Ascending aorta (tissue), 2 donors: ENCODE measurements around the gene ADAMTS6. TPM values are rescaled to one million over a fixed set of nuclear protein-coding genes. Genes with fewer than 3 reads are reported as not detected.

ENCODE experiments used
- DNase-seq, 2 donors: peaks; one replicate each; pipeline ENCODE4 v3.0.0-alpha.2; 2019; ENCODE audit warnings: low spot score in 2 of 2
- H3K27ac ChIP-seq, 2 donors: fragments of 200-600 bp; sonication (generic); one replicate each; pipeline ENCODE4 v1.5.1; 2016 to 2017; ENCODE audit warnings: mild to moderate bottlenecking in 1 of 2
- H3K27me3 ChIP-seq: fragments of 200-600 bp; sonication (generic); one replicate; pipeline ENCODE4 v1.5.1; 2017
- H3K36me3 ChIP-seq, 2 donors: fragments of 200-600 bp; sonication (generic); one replicate each; pipeline ENCODE4 v1.5.1; 2016
- H3K4me1 ChIP-seq, 2 donors: fragments of 200-600 bp; sonication (generic); one replicate each; pipeline ENCODE4 v1.5.1; 2016 to 2017; ENCODE audit warnings: mild to moderate bottlenecking in 1 of 2
- H3K4me3 ChIP-seq, 2 donors: fragments of 200-600 bp; sonication (generic); one replicate each; pipeline ENCODE4 v1.5.1; 2016 to 2017; ENCODE audit warnings: mild to moderate bottlenecking in 1 of 2
- H3K9me3 ChIP-seq, 2 donors: fragments of 200-600 bp; sonication (generic); one replicate each; pipeline ENCODE4 v1.5.1; 2016
- CTCF ChIP-seq, 3 experiments: fragments of 200-600 bp in 2 of 3; fragments of 450-650 bp in 1 of 3; sonication (generic) in 2 of 3; IDR thresholded peaks; one replicate each; pipeline ENCODE4 v1.5.1; 2016 to 2019; ENCODE audit warnings: antibody characterized with exemption in 3 of 3, mild to moderate bottlenecking in 1 of 3, moderate library complexity in 1 of 3
- intact Hi-C: fragments of 100-400 bp; cut with DNase I; formaldehyde crosslinking; loops from one replicate; pipeline ENCODE4 v1.15.1; 2023
- total RNA-seq: library from RNA; depleted of rRNA; stranded (reverse); fragments of >200 nt; gene quantifications from one replicate; pipeline ENCODE4 v1.1.0, GENCODE V29; 2016

Gene ADAMTS6
- total RNA-seq, 1 donor from 2014 or later, result 8.9 TPM

GRCh38 chr5:65172486-65173129 lies 309.1 kb downstream of the ADAMTS6 start:
- DNase-seq, result no peak
- Histone ChIP-seq H3K4me1 (no peaks in the 10 kb centered on the region), H3K27ac (no peak overlapping the region), H3K36me3 (peaks cover 0 to 5% of the 10 kb centered on the region in 2 donors), H3K4me3 (no peak overlapping the region), H3K9me3 (no peaks in the 10 kb centered on the region), H3K27me3 (no peaks in the 10 kb centered on the region)
- no peak for TF ChIP-seq CTCF (IDR thresholded peaks at IDR 0.05)
- intact Hi-C loops, result no loop called here

DNA sequence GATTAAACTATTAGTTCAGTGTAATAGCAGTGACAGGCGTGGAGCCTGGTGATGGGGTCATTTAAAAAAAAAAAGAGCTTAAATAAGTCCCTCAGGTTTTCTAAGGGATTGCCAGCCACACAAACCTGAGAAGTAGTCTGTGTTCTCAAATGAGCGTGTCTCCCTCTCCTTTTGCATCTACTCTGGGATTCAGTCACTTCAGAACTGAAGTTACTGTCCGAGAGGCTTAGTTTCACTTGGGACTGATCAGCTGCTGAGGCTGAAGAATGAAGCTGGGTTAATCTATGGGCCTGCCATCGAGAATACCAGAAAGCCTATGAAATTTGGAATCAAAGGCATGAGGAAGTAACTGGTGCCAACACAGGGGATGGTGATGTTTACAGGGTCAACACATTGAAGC lies 310.1 kb downstream of the ADAMTS6 start:
- no peak for DNase-seq

DNA sequence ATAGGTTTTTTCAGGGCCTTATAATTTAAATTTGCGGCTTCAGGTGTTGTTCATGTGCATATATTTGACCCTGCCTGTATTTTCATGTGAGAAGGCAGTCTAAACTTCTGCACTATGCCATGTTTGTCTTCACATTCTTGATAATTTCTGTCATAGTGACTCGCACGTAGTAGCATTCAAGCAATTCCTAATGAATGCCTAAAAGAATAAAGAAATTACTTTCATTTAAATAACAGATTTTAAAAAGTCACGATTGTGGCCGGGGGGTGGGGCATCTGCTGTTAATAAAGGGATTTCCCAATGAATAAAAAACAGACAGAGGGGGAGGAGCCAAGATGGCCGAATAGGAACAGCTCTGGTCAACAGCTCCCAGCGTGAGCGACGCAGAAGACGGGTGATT lies 318.0 kb downstream of the ADAMTS6 start:
- intact Hi-C loops, result no loop called here

More for the DNA sequence above, 310.1 kb downstream of the ADAMTS6 start:
- no peak overlapping the region for H3K4me3 ChIP-seq
- peaks cover 0 to 5% of the 10 kb centered on the region in 2 donors for H3K36me3 ChIP-seq
- H3K4me1 ChIP-seq, result no peaks in the 10 kb centered on the region
- no peak for TF ChIP-seq CTCF (IDR thresholded peaks at IDR 0.05)
- H3K9me3 ChIP-seq, result no peaks in the 10 kb centered on the region
- intact Hi-C loops, result no loop called here
- H3K27me3 ChIP-seq, result no peaks in the 10 kb centered on the region
- H3K27ac ChIP-seq, result no peak overlapping the region

GRCh38 chr5:65161655-65162054 lies 320.1 kb downstream of the ADAMTS6 start:
- no peak for TF ChIP-seq CTCF (IDR thresholded peaks at IDR 0.05)
- H3K27me3 ChIP-seq, result no peaks in the 10 kb centered on the region
- DNase-seq, result no peak
- intact Hi-C loops, result no loop called here
- peaks cover 0 to 7% of the 10 kb centered on the region in 2 donors for H3K4me1 ChIP-seq
- H3K4me3 ChIP-seq, result no peak overlapping the region
- no peaks in the 10 kb centered on the region for H3K9me3 ChIP-seq
- no peaks in the 10 kb centered on the region for H3K36me3 ChIP-seq
- no peak overlapping the region for H3K27ac ChIP-seq

More for the DNA sequence above, 318.0 kb downstream of the ADAMTS6 start:
- H3K36me3 ChIP-seq, result no peaks in the 10 kb centered on the region
- no peak for DNase-seq
- TF ChIP-seq CTCF (IDR thresholded peaks at IDR 0.05), result no peak
- H3K27ac ChIP-seq, result no peak overlapping the region
- H3K4me3 ChIP-seq, result no peak overlapping the region
- no peaks in the 10 kb centered on the region for H3K9me3 ChIP-seq
- H3K27me3 ChIP-seq, result no peaks in the 10 kb centered on the region
- H3K4me1 ChIP-seq, result no peaks in the 10 kb centered on the region

DNA sequence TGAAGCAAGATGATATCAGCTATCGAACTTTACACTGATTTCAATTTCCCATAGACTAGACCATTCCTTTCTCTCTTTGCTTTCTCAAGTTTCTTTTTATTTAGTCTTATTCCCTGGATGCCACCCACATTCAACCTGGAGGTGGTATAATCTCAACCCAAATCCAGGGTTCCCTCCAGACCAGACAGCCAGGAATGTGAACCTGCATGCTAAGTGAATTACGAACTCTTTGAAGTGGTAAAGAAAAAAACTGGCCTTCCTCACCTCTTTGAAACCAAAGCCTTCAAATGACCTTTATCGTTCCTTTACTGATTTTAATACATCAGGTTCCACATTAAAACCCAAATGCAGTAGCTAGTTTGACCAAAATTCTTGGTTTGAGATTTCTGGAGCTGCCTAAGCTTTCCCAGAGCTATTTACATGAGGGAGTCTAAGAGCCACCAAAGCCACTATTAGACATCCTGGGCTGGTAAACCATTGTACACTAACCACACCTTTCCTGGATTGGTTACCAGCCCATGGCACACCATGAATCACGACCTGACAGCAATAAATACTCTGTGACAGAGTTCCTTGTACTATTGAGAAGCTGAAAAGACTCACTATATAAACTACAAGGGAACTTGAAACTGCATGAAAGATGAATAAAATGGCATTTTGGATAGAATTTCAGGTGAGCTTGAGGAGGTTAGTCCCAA lies 323.7 kb downstream of the ADAMTS6 start:
- no peaks in the 10 kb centered on the region for H3K9me3 ChIP-seq
- H3K4me3 ChIP-seq, result no peak overlapping the region
- no peak for TF ChIP-seq CTCF (IDR thresholded peaks at IDR 0.05)
- H3K36me3 ChIP-seq, result no peaks in the 10 kb centered on the region
- H3K27me3 ChIP-seq, result no peaks in the 10 kb centered on the region
- peaks cover 0 to 7% of the 10 kb centered on the region in 2 donors for H3K4me1 ChIP-seq
- intact Hi-C loops, result no loop called here
- H3K27ac ChIP-seq, result peak overlapping the region in 1 of 2 donors; percentile 40
- no peak for DNase-seq
